Esophagus muscularis mucosa (tissue), 4 donors: ENCODE measurements around the gene PEX16. TPM values are rescaled to one million over a fixed set of nuclear protein-coding genes. Genes with fewer than 3 reads are reported as not detected.

Experiments
- DNase-seq: peaks from one replicate; pipeline ENCODE4 v3.0.0-alpha.2; 2017; ENCODE audit errors: extremely low spot score
- H3K27ac ChIP-seq, 4 donors: fragments of 200-600 bp; sonication (generic); replicated peaks in 1 of 4; 1 replicate in 3 of 4; 2 replicates in 1 of 4; pipeline ENCODE4 v1.5.1; 2016 to 2019; ENCODE audit warnings: mild to moderate bottlenecking in 1 of 4
- H3K27me3 ChIP-seq, 4 donors: fragments of 200-600 bp; sonication (generic); one replicate each; pipeline versions ENCODE4 v1.5.1 to v1.6.0; 2016 to 2019
- H3K36me3 ChIP-seq, 4 donors: fragments of 200-600 bp; sonication (generic); one replicate each; pipeline ENCODE4 v1.5.1; 2016 to 2019
- H3K4me1 ChIP-seq, 4 donors: fragments of 200-600 bp; sonication (generic); one replicate each; pipeline ENCODE4 v1.5.1; 2016 to 2019
- H3K4me3 ChIP-seq, 4 donors: fragments of 200-600 bp; sonication (generic); 1 replicate in 2 of 4; 2 replicates in 2 of 4; pipeline ENCODE4 v1.5.1; 2016 to 2019; ENCODE audit warnings: mild to moderate bottlenecking in 4 of 4, moderate library complexity in 1 of 4
- H3K9me3 ChIP-seq, 4 donors: fragments of 200-600 bp; sonication (generic); 1 replicate in 3 of 4; 2 replicates in 1 of 4; pipeline ENCODE4 v1.5.1; 2016 to 2019
- CTCF ChIP-seq, 3 experiments: fragments of 200-600 bp in 2 of 3; fragments of 450-650 bp in 1 of 3; sonication (generic) in 2 of 3; IDR thresholded peaks; one replicate each; pipeline ENCODE4 v1.5.1; 2017 to 2019; ENCODE audit warnings: antibody characterized with exemption in 3 of 3, mild to moderate bottlenecking in 2 of 3, moderate library complexity in 1 of 3
- EP300 ChIP-seq: sonication (generic); formaldehyde crosslinking; IDR thresholded peaks from one replicate; pipeline ENCODE4 v1.6.1; 2017; ENCODE audit warnings: antibody characterized with exemption
- POLR2A ChIP-seq: fragments of 450-650 bp; IDR thresholded peaks from one replicate; pipeline ENCODE4 v1.6.1; 2017; ENCODE audit warnings: antibody characterized with exemption, moderate library complexity, mild to moderate bottlenecking, low read depth
- POLR2AphosphoS5 ChIP-seq, 2 donors: sonication (generic); formaldehyde crosslinking; IDR thresholded peaks; one replicate each; pipeline ENCODE4 v1.6.1; 2017; ENCODE audit warnings: antibody characterized with exemption in 2 of 2
- WGBS: methylation state at CpG from one replicate; pipeline ENCODE4 v1.1.5; 2018; 5-methylcytosine and 5-hydroxymethylcytosine counted together
- intact Hi-C: fragments of 100-400 bp; cut with DNase I; formaldehyde crosslinking; loops from one replicate; pipeline ENCODE4 v1.15.1; 2023
- total RNA-seq, 4 donors: library from RNA; depleted of rRNA; stranded (reverse); fragments of >200 nt; gene quantifications; one replicate each; pipeline versions ENCODE4 v1.1.0 to v1.2.1, GENCODE V29; 2016

PEX16 gene
- total RNA-seq, 4 donors from 2014 or later, result 15.4 to 32.2 (median 23.2) TPM

- peaks cover 15 to 24% (median 17%) of the 10 kb centered on the region in 4 donors for H3K4me1 ChIP-seq
- H3K36me3 ChIP-seq, result peaks cover 0 to 21% (median 4%) of the 10 kb centered on the region in 4 donors
- no peaks in the 10 kb centered on the region for H3K9me3 ChIP-seq
- TF ChIP-seq POLR2AphosphoS5 (IDR thresholded peaks at IDR 0.05) (no peak), CTCF (IDR thresholded peaks at IDR 0.05) (no peak), EP300 (no peak), POLR2A (no peak)
- peaks cover 0 to 53% (median 16%) of the 10 kb centered on the region in 4 donors for H3K27me3 ChIP-seq
- intact Hi-C loops, result no loop called here
- no peak for DNase-seq
- no peak overlapping the region for H3K4me3 ChIP-seq
- H3K27ac ChIP-seq, result no peak overlapping the region
- 93% methylated on average over 11 of the region's 12 CpGs for WGBS
These were observed 9.1 kb upstream of the PEX16 start for GRCh38 chr11:45926536-45927331.

- H3K9me3 ChIP-seq, result no peaks in the 10 kb centered on the region
- no peak for DNase-seq
- H3K4me3 ChIP-seq, result no peak overlapping the region
- H3K4me1 ChIP-seq, result peaks cover 15 to 27% (median 17%) of the 10 kb centered on the region in 4 donors
- TF ChIP-seq POLR2A (no peak), CTCF (IDR thresholded peaks at IDR 0.05) (no peak), POLR2AphosphoS5 (IDR thresholded peaks at IDR 0.05) (no peak), EP300 (no peak)
- peaks cover 0 to 60% (median 17%) of the 10 kb centered on the region in 4 donors for H3K27me3 ChIP-seq
- intact Hi-C loops, result no loop called here
- 49% methylated on average over 2 of the region's 12 CpGs for WGBS
- H3K27ac ChIP-seq, result no peak overlapping the region
- peaks cover 0 to 14% (median 0%) of the 10 kb centered on the region in 4 donors for H3K36me3 ChIP-seq
These were observed 8.3 kb upstream of the PEX16 start for GRCh38 chr11:45926001-45926401.

- TF ChIP-seq POLR2A (no peak), CTCF (IDR thresholded peaks at IDR 0.05) (no peak), POLR2AphosphoS5 (IDR thresholded peaks at IDR 0.05) (no peak), EP300 (no peak)
- H3K4me3 ChIP-seq, result no peak overlapping the region
- peaks cover 14 to 26% (median 17%) of the 10 kb centered on the region in 4 donors for H3K4me1 ChIP-seq
- H3K27me3 ChIP-seq, result peaks cover 0 to 62% (median 17%) of the 10 kb centered on the region in 4 donors
- 90% methylated on average over 3 of the region's 3 CpGs for WGBS
- intact Hi-C loops, result no loop called here
- H3K9me3 ChIP-seq, result no peaks in the 10 kb centered on the region
- no peak for DNase-seq
- peaks cover 0 to 9% (median 0%) of the 10 kb centered on the region in 4 donors for H3K36me3 ChIP-seq
- H3K27ac ChIP-seq, result no peak overlapping the region
These were observed 7.9 kb upstream of the PEX16 start for GRCh38 chr11:45925550-45925949.

- Histone ChIP-seq H3K4me3 (no peak overlapping the region), H3K27me3 (peaks cover 0 to 62% (median 17%) of the 10 kb centered on the region in 4 donors), H3K9me3 (no peaks in the 10 kb centered on the region), H3K27ac (no peak overlapping the region), H3K36me3 (peaks cover 0 to 4% (median 0%) of the 10 kb centered on the region in 4 donors), H3K4me1 (peaks cover 11 to 20% (median 17%) of the 10 kb centered on the region in 4 donors)
- WGBS, result 90% methylated on average over 4 of the region's 6 CpGs
- no peak for TF ChIP-seq CTCF (IDR thresholded peaks at IDR 0.05)
- no peak for TF ChIP-seq EP300
- no peak for TF ChIP-seq POLR2AphosphoS5 (IDR thresholded peaks at IDR 0.05)
- TF ChIP-seq POLR2A, result no peak
- intact Hi-C loops, result no loop called here
- DNase-seq, result no peak
These were observed 7.2 kb upstream of the PEX16 start for GRCh38 chr11:45924927-45925326.
